ENCODE data around the gene SPAST. TPM values are rescaled to one million over a fixed set of nuclear protein-coding genes. Genes with fewer than 3 reads are reported as not detected.

SPAST gene
- total and polyA plus RNA-seq, 2 of the 13 experiments (the other 11 are each of a cell fraction or from before 2014, with no cell fraction given), result 11.5 to 40.4 TPM

DNA sequence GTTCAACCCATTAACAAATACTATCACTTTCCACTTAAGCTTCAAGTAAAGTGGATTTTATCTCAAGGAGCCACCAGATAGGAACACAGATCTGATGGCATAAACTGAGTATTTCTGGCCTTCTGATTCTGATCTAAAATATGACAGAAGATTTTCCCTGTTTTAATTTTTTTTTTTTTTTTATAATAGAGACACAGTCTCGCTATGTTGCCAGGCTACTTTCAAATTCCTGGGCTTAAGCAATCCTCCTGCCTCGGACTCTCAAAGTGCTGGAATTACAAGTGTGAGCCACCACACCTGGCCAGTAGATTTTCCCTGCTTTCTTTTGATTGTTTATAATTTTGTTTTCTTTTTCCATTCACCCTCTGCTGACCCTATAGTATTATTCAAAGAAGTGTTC, 65.7 kb downstream of the SPAST start:
- Histone ChIP-seq H2AFZ (ENCODE audit: low read length) (no peak overlapping the region), H3K4me1 (ENCODE audit: insufficient read depth, low read length) (no peaks in the 10 kb centered on the region), H3K9me3 (ENCODE audit: low read length) (no peaks in the 10 kb centered on the region), H4K20me1 (ENCODE audit: insufficient read depth, low read length) (no peaks in the 10 kb centered on the region), H3K79me2 (ENCODE audit: insufficient read depth, low read length) (no peaks in the 10 kb centered on the region), H3K27me3 (ENCODE audit: control insufficient read depth in 1 of 2, insufficient read depth in 2 of 2, low read length in 2 of 2) (no peaks in the 10 kb centered on the region), H3K36me3 (replicated peaks in 1 of 2; ENCODE audit: control insufficient read depth in 1 of 2, insufficient read depth in 2 of 2, low read length in 2 of 2) (peaks cover 8 to 56% of the 10 kb centered on the region in 2 experiments), H3K27ac (ENCODE audit: extremely low read length, insufficient read depth, low read length) (no peak overlapping the region), H3K4me2 (ENCODE audit: low read depth, low read length) (no peak overlapping the region), H3K4me3 (replicated peaks in 1 of 3; ENCODE audit: insufficient read depth in 1 of 3, low read depth in 2 of 3, low read length in 3 of 3) (no peak overlapping the region), H3K9ac (ENCODE audit: insufficient read depth, low read depth, low read length) (no peak overlapping the region)
- FAIRE-seq, result no peak
- POLR2A ChIA-PET, result no interaction called here
- WGBS (ENCODE audit: low lambda C conversion rate), result 97% methylated on average over 2 of the region's 2 CpGs
- ATAC-seq, result no peak
- no TSS peak for BruUV-seq (replicated peaks)
- CTCF ChIA-PET (ENCODE audit: low intra/inter-chr PET ratio, low total read pairs), result no interaction called here
- in situ Hi-C loops (cut with HindIII; ENCODE audit: extremely low pct_ligation_motif_present, low pct_unique_long_range_greater_than_20kb), result loop anchor here (25.0 kb wide), 1 partner anchor 442 kb away; no protein-coding TSS in a partner anchor
- no peak for DNase-seq (ENCODE audit: low spot score)
- intact Hi-C loops (cut with micrococcal nuclease; ENCODE audit: unreplicated experiment), result no loop called here
- TF ChIP-seq, protein P1, sequence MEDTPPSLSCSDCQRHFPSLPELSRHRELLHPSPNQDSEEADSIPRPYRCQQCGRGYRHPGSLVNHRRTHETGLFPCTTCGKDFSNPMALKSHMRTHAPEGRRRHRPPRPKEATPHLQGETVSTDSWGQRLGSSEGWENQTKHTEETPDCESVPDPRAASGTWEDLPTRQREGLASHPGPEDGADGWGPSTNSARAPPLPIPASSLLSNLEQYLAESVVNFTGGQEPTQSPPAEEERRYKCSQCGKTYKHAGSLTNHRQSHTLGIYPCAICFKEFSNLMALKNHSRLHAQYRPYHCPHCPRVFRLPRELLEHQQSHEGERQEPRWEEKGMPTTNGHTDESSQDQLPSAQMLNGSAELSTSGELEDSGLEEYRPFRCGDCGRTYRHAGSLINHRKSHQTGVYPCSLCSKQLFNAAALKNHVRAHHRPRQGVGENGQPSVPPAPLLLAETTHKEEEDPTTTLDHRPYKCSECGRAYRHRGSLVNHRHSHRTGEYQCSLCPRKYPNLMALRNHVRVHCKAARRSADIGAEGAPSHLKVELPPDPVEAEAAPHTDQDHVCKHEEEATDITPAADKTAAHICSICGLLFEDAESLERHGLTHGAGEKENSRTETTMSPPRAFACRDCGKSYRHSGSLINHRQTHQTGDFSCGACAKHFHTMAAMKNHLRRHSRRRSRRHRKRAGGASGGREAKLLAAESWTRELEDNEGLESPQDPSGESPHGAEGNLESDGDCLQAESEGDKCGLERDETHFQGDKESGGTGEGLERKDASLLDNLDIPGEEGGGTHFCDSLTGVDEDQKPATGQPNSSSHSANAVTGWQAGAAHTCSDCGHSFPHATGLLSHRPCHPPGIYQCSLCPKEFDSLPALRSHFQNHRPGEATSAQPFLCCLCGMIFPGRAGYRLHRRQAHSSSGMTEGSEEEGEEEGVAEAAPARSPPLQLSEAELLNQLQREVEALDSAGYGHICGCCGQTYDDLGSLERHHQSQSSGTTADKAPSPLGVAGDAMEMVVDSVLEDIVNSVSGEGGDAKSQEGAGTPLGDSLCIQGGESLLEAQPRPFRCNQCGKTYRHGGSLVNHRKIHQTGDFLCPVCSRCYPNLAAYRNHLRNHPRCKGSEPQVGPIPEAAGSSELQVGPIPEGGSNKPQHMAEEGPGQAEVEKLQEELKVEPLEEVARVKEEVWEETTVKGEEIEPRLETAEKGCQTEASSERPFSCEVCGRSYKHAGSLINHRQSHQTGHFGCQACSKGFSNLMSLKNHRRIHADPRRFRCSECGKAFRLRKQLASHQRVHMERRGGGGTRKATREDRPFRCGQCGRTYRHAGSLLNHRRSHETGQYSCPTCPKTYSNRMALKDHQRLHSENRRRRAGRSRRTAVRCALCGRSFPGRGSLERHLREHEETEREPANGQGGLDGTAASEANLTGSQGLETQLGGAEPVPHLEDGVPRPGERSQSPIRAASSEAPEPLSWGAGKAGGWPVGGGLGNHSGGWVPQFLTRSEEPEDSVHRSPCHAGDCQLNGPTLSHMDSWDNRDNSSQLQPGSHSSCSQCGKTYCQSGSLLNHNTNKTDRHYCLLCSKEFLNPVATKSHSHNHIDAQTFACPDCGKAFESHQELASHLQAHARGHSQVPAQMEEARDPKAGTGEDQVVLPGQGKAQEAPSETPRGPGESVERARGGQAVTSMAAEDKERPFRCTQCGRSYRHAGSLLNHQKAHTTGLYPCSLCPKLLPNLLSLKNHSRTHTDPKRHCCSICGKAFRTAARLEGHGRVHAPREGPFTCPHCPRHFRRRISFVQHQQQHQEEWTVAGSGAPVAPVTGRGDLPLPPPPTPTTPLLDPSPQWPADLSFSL (CRISPR knock-in tag; IDR thresholded peaks at IDR 0.05), result no peak
- TF ChIP-seq NRL (CRISPR knock-in tag; IDR thresholded peaks at IDR 0.05; ENCODE audit: borderline replicate concordance), result no peak
- no peak for TF ChIP-seq MAFG (CRISPR knock-in tag; IDR thresholded peaks at IDR 0.05)
- TF ChIP-seq ZNF556 (CRISPR knock-in tag; IDR thresholded peaks at IDR 0.05; ENCODE audit: borderline replicate concordance), result no peak
- TF ChIP-seq, protein P2, sequence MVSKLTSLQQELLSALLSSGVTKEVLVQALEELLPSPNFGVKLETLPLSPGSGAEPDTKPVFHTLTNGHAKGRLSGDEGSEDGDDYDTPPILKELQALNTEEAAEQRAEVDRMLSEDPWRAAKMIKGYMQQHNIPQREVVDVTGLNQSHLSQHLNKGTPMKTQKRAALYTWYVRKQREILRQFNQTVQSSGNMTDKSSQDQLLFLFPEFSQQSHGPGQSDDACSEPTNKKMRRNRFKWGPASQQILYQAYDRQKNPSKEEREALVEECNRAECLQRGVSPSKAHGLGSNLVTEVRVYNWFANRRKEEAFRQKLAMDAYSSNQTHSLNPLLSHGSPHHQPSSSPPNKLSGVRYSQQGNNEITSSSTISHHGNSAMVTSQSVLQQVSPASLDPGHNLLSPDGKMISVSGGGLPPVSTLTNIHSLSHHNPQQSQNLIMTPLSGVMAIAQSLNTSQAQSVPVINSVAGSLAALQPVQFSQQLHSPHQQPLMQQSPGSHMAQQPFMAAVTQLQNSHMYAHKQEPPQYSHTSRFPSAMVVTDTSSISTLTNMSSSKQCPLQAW (CRISPR knock-in tag; IDR thresholded peaks at IDR 0.05), result no peak
- no peak for TF ChIP-seq ZKSCAN5 (CRISPR knock-in tag; IDR thresholded peaks at IDR 0.05)
- no peak for TF ChIP-seq KDM1A (CRISPR knock-in tag; IDR thresholded peaks at IDR 0.05)
- TF ChIP-seq, protein P3, sequence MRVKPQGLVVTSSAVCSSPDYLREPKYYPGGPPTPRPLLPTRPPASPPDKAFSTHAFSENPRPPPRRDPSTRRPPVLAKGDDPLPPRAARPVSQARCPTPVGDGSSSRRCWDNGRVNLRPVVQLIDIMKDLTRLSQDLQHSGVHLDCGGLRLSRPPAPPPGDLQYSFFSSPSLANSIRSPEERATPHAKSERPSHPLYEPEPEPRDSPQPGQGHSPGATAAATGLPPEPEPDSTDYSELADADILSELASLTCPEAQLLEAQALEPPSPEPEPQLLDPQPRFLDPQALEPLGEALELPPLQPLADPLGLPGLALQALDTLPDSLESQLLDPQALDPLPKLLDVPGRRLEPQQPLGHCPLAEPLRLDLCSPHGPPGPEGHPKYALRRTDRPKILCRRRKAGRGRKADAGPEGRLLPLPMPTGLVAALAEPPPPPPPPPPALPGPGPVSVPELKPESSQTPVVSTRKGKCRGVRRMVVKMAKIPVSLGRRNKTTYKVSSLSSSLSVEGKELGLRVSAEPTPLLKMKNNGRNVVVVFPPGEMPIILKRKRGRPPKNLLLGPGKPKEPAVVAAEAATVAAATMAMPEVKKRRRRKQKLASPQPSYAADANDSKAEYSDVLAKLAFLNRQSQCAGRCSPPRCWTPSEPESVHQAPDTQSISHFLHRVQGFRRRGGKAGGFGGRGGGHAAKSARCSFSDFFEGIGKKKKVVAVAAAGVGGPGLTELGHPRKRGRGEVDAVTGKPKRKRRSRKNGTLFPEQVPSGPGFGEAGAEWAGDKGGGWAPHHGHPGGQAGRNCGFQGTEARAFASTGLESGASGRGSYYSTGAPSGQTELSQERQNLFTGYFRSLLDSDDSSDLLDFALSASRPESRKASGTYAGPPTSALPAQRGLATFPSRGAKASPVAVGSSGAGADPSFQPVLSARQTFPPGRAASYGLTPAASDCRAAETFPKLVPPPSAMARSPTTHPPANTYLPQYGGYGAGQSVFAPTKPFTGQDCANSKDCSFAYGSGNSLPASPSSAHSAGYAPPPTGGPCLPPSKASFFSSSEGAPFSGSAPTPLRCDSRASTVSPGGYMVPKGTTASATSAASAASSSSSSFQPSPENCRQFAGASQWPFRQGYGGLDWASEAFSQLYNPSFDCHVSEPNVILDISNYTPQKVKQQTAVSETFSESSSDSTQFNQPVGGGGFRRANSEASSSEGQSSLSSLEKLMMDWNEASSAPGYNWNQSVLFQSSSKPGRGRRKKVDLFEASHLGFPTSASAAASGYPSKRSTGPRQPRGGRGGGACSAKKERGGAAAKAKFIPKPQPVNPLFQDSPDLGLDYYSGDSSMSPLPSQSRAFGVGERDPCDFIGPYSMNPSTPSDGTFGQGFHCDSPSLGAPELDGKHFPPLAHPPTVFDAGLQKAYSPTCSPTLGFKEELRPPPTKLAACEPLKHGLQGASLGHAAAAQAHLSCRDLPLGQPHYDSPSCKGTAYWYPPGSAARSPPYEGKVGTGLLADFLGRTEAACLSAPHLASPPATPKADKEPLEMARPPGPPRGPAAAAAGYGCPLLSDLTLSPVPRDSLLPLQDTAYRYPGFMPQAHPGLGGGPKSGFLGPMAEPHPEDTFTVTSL (CRISPR knock-in tag; IDR thresholded peaks at IDR 0.05; ENCODE audit: borderline replicate concordance), result no peak
- TF ChIP-seq TEAD3 (CRISPR knock-in tag; optimal IDR thresholded peaks at IDR 0.05; ENCODE audit: borderline replicate concordance), result no peak
- no peak for TF ChIP-seq EHMT2 (IDR thresholded peaks at IDR 0.05; ENCODE audit: borderline replicate concordance, low read depth, low read length)
- no peak for TF ChIP-seq PTBP1 (IDR thresholded peaks at IDR 0.05; ENCODE audit: low read depth, low read length, poor library complexity, severe bottlenecking)
- TF ChIP-seq KLF6 (CRISPR knock-in tag; IDR thresholded peaks at IDR 0.05), result no peak

Measured in HepG2 (cell line).